ENCODE results near the gene SERPIND1.

GRCh38 chr22:20786048-20786447, 12.1 kb downstream of the SERPIND1 start:
- no peak for TF ChIP-seq CTCF (IDR thresholded peaks at IDR 0.05)
- TF ChIP-seq POLR2A (IDR thresholded peaks at IDR 0.05), result no peak

All from heart left ventricle (tissue), 13 donors.